OCI-LY3 (cell line): ENCODE measurements around the gene MED25.

Experiments
- CTCF ChIP-seq: fragments of 200-600, 300-600 bp; sonication (generic); IDR thresholded peaks from 2 replicates; pipeline ENCODE4 v1.5.1; 2014; ENCODE audit warnings: antibody characterized with exemption, low read length, low read depth
- EZH2phosphoT487 ChIP-seq: fragments of 200-600 bp; shearing (Covaris generic); IDR thresholded peaks from 2 replicates; pipeline ENCODE4 v1.6.1; 2018; ENCODE audit warnings: antibody characterized with exemption, mixed run types, low read depth

GRCh38 chr19:49782515-49782914 lies 35.6 kb upstream of the MED25 start:
- no peak for TF ChIP-seq CTCF
- TF ChIP-seq EZH2phosphoT487: no peak
